Fibroblast of the aortic adventitia (primary cell): ENCODE measurements around the gene LRRC8C. TPM values are rescaled to one million over a fixed set of nuclear protein-coding genes. Genes with fewer than 3 reads are reported as not detected.
A peak's percentile ranks its signal among the peaks of the same experiment; 100 is the strongest.

Experiments used
- DNase-seq: peaks from one replicate; pipeline ENCODE4 v3.0.0-alpha.2; 2010; ENCODE audit warnings: low read depth
- H3K4me3 ChIP-seq: 2 replicates; pipeline ENCODE4 v1.5.1; 2011; ENCODE audit warnings: low read depth, mild to moderate bottlenecking, control low read depth, low read length, moderate library complexity
- total RNA-seq: library from RNA; depleted of rRNA; stranded (reverse); fragments of >200 nt; gene quantifications from 2 replicates; pipeline ENCODE4 v1.2.3, GENCODE V29; 2012; ENCODE audit warnings: low replicate concordance
- TF ChIP-seq, protein P1 (sequence below): IDR thresholded peaks from 2 replicates; pipeline ENCODE4 v1.5.1; 2011; ENCODE audit warnings: mild to moderate bottlenecking, low read length, control low read depth, inconsistent platforms; ENCODE audit not compliant: insufficient read depth

The LRRC8C gene
- total RNA-seq, 1 donor, result 25.3 TPM

GRCh38 chr1:89600451-89601224 lies 32.3 kb upstream of the LRRC8C start:
- no peak overlapping the region for H3K4me3 ChIP-seq
- DNase-seq, result no peak
- TF ChIP-seq, protein P1, sequence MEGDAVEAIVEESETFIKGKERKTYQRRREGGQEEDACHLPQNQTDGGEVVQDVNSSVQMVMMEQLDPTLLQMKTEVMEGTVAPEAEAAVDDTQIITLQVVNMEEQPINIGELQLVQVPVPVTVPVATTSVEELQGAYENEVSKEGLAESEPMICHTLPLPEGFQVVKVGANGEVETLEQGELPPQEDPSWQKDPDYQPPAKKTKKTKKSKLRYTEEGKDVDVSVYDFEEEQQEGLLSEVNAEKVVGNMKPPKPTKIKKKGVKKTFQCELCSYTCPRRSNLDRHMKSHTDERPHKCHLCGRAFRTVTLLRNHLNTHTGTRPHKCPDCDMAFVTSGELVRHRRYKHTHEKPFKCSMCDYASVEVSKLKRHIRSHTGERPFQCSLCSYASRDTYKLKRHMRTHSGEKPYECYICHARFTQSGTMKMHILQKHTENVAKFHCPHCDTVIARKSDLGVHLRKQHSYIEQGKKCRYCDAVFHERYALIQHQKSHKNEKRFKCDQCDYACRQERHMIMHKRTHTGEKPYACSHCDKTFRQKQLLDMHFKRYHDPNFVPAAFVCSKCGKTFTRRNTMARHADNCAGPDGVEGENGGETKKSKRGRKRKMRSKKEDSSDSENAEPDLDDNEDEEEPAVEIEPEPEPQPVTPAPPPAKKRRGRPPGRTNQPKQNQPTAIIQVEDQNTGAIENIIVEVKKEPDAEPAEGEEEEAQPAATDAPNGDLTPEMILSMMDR, result no peak

DNA sequence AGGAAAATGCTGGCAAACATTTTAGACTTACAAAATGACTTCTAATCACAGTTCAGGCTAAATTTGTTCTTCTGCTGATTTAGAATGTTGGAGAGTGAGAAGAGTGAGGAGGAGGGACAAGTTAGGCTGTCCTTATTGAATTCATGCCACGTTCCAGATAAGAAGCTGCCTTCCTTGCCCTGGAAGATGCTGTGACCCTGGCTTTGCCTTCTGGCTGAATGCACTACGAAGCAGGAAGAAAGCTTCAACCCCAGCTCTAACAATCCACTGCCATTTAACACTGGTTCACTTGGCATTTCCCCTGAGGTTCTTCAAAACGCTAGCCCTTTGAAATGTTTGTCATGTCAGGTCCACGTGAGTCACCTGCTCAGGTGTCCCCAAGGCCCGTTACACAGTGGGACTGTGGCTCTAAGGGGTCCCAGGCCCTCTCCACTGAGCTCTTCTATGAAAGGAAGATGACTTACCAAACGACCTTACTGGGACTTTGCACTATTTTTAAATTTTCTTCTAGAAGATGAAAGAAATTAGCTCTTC lies 30.0 kb upstream of the LRRC8C start:
- TF ChIP-seq, protein P1, result no peak
- no peak overlapping the region for H3K4me3 ChIP-seq
- DNase-seq, result no peak

DNA sequence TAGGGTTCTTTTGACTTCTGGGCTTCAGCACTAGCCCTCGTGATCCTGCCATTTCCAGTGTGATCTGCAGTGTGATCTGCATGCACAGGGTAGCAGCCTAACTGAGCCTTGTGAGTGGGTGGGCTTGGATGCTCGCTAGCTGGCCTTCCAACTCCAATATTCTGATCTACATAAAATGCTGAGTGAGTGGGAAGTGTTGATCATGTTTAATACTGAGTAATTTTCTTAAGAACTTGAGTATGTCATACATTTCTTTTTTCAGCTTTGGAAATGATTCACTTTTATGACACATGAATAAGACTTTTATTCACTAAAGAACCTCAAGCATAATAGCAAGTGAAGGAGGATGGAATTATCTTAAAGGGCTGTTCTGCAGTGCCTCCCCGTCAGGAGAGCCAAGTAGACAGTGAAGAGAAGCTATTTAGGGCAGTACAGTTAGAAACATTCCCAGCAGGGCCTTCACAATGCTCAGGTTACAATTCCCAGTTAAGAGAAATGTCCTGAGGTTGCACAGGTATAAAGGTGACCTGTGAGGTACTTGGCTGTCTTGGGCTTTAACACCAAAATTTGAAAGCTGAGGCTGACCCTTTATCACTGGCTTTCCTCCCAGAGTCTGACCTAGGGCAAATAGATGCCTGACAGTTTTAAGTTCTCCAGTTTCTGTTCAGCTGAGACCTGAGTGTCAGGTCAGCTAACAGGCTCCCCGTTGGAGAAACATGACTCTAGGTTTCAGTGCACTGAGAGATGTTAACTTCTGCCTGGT lies 29.1 kb upstream of the LRRC8C start:
- DNase-seq, result peak; percentile 22

DNA sequence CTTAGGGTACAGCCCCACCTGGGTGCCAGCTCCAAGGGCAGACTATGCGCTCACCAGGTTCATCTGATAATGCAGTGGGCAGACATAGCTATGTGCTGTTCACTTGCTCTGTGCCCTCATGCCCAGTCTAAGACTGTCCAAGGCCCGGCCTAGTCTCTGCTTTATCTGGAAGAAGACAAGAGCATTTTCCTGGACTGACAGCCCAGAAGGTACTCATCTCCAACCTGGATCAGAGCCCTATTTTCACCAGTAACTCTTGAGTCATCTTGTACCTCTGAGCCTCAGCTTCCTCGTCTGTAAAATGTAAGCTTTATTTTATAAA lies 28.5 kb upstream of the LRRC8C start:
- TF ChIP-seq, protein P1, result no peak
- no peak for DNase-seq
- no peak overlapping the region for H3K4me3 ChIP-seq

More for the DNA sequence above, 29.1 kb upstream of the LRRC8C start:
- H3K4me3 ChIP-seq, result no peak overlapping the region
- TF ChIP-seq, protein P1, result no peak

DNA sequence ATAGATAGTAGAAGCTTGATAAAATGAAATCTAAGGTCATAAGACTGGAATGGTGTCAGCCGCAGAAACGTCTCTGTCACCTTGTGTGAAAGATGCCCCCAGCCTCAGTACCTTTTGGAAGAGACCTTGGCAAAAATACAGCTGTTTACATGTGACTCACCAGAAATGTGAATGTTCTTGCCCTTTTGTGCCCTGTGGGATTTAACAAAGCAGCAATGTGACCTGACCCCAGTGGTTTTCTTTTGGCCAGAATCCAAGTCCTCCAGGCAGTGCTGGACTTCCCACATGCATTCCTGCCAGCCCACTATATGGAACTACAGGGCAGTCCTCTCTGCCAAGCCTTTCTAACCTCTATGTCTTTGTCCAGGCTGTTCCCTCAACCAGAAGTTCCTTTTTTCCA lies 27.2 kb upstream of the LRRC8C start:
- DNase-seq, result peak; percentile 52
- H3K4me3 ChIP-seq, result no peak overlapping the region
- TF ChIP-seq, protein P1, result no peak

GRCh38 chr1:89606227-89606980 lies 26.5 kb upstream of the LRRC8C start:
- TF ChIP-seq, protein P1, result no peak
- no peak overlapping the region for H3K4me3 ChIP-seq
- no peak for DNase-seq
